Activated T-helper 1 cell treated with Interleukin-2 at 50 U/mL for 16 hours (primary cell): ENCODE data around the gene CSF1R.

Experiments used
- DNase-seq: peaks from one replicate; pipeline ENCODE4 v3.0.0-alpha.2; 2020; ENCODE audit warnings: low read depth

CSF1R gene

DNA sequence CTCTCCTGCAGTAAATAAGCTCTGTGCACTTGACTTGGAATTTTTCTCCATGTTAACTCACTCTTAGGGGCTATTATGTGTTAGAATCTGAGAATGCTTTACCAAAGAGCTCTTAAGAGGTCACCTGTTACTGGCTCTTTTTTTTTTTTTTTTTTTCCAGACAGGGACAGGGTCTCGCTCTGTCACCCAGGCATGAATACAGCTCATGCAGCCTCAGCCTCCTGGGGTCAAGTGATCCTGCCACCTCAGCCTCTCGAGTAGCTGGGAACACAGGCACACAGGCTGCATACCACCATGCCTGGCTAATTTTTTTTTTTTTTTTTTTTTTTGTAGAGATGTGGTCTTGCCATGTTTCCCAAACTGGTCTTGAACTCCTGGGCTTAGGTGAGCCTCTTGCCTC, 63.7 kb downstream of the CSF1R start:
- DNase-seq = no peak

DNA sequence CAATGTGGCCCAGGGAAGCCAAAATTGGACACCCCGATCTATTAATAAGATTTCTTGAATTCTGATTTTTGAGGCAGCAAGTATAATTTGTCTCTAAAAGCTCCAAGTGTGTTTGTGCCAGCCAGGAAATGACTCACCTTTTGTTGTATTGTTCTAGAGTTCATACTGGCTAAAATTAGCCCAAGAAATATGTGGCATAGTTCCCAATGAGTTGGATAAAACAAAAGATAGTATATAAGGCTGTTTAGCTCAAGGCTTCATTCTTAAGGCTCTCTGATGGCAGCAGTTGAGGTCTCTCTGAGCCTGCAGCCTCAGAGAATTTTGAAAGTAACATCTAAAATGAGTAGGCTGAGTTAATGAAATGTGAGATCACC, 64.2 kb downstream of the CSF1R start:
- DNase-seq = no peak

DNA sequence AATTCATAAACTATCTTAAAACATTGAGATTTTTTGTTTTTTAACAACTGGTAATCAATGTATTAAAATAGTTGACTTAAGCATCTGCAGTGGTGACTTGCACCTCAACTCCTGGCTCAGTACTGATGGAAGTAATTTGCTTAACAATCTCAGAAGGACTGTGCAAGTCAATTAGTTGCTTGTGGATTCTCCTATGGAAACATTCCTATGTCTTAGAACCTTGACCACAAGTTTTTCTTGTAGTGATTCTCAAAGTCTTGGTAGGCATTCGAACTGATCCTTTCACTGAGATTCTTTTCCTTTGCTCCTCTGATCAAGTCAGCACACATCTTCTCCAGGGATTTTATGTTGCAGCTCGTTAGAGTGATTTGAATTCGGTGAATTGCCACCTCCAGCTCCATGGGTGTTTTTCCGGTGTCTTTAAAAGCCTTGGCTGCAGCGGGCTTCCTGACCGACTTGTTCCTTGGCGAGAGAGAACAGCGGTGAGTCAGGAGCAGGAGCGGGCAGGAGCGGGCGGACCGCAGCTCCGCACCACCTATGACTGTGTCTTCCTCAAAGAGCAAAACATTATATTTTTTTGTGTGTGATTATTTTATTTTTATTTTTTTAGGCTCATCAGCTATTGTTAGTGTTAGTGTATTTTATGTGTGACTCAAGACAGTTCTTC, 64.7 kb downstream of the CSF1R start:
- DNase-seq = no peak

DNA sequence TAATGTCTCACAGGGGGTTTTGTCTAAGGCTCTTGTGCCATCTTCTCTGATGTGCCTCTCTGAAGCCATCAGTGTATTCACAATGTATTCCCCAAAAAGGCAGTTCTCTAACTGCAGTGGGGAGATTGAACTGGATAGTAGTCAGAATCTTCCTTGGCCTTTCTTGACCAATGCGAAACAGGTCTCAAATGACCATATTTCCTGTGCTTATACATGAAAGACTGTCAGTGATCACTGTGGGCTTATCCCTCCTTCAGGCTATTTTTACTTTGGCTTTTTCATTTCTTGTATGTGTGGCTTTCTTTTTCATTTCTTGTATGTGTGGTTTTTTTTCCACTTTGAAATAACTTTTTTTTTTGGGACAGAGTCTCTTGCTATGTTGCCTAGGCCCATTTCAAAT, 66.1 kb downstream of the CSF1R start:
- DNase-seq = no peak

DNA sequence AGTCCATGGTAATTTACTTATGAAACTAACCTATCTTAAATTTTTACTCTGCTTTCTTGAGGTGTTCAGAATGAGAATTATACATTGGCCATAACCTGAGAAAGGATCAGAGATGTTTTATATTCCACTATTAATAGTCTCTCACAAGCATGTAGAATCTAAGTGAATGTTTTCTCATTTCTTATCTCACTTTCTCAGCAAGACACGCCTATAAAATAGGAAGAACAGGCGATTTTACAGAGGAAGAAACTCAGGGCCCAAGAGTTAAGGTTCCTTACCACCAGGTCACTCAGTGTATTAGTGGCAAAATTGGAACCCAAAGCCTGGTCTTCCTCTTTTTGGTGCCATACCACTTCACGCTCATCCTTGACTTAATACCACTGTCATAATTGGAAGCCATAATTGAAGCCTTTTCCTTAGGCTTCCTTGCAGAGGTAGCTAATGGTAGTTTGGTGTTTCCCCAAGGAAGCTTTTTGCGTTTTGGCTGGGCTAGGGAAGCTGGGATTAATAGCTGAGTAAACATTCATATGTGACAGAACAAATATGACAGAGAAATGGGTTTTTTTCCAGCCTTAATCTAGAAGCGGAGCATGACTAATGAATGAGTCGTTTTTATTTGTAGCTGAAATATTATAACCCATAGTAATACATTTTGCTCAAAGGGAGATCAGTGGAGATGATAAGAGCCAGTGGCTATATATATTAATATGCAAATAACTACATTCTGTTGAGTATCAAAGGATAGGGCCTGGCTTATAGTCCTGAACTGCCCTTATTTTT, 68.9 kb downstream of the CSF1R start:
- no peak for DNase-seq

DNA sequence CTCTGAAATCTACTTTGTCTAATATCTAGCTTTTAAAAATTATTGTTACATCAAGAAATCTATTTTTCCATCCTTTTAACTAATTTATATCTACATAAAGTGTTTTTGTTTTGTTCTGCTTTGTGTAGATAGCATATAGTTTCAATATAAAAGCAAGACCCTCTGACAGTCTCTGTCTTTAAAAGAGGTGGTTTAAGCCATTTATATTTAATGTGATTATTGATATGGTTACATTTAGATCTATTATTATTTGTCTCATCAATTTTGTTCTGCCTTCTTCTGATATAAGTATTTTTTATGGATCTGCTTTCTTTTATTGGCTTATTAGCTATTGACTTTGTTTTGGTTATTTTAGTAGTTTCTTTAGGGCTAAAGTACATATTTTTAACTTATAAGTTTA, 69.8 kb downstream of the CSF1R start:
- no peak for DNase-seq

DNA sequence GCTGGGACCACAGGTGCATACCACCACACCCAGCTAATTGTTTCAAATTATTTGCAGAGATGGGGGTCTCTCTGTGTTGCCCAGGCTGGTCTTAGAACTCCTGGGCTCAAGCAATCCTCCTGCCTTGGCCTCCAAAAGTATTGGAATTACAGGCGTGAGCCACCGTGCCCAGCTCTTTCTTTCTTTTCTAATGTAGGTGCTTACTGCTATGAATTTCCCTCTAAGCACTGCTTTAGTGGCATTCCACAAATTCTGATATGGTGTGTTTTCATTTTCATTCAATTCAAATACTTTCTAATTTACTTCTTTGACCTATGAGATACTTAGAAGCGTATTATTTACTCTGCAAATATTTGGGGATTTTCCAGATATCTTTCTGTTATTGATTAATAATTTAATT, 70.9 kb downstream of the CSF1R start:
- DNase-seq = no peak

DNA sequence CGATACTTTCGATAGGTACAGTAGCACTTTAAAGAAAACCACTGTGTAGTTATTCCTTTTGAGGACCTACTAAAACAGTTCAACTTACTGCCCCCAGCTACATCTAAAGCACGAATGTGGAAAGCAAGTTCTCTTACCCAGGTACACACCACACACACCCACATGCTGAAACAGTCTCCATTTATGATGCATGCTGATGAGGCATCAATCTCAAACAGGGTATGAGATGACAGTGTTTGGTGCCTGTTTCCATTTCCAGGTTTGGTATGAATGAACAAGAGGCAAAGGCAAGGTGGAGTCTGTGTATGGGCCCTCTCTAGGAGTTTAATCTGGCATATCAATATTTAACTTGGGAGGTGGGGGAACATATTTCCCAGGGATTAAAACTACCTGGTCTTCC, 71.9 kb downstream of the CSF1R start:
- no peak for DNase-seq

DNA sequence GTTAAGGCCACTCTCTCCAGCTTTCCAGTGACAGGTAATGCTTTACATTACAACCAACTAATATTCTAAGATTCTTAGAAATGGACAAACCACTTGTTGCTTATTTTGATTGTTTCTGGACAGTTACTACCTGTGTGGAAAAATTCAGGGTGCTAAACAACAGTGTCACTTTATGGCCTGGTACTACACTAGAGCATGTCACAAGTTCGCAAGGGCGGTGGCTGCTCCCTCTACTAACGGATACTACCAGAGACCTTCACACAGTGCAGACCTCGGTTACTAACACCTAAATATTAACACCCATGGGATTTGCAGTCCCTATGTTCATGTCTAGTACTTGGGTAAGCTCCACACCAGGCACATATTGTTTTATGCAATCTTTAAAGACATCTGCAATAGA, 72.4 kb downstream of the CSF1R start:
- DNase-seq = no peak

DNA sequence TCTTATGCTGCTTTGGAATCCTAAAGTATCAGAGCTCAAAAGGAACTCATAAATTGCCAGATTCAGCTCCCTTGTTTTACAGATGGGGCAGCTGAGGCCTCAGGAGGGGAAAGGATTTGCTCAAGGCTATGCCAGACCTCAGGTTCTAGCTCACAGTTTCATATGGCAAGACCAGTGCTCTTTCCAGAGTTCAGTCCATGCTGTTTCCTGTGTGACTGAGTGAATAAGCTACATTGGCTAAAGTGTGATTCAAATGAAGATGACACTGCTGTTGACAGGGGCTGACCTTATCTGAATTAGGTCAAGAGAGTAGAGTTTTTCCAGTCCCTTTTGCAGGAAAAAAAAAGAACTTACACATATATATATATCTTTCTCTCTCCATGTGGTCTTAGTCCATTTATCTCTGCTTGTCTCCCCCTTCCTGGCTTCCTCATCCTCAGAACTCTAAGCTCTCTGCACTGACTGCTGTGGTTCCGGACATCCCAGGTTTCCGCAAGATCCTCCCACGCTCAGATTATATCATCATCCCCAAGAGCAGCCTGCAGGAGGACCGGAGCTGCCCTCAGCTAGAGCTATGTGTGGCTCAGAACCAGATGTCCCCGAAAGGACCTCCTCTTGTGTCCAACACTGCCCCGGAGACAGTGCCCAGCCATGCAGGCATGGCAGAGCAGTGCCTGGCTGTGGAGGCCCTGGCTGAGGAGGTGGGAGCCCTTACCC, 76.5 kb downstream of the CSF1R start:
- no peak for DNase-seq

DNA sequence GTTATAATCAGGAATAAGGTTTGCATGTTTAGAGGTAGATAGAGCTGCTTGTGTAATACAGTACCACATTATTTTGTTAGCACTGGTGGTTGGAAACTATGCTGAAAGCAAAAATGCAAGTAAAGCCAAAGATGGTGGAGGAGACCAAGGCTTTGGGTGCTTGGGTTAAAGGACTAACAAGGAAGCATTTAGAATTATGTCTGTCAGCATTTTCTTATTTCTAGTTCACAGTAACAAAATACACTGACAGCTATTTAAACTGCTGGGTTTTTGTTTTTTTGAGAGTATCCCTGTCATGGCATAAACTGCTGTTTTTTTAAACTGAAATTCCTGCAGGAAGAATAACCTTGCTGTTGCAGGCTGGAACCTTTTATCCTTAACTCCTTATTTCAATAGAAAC, 79.3 kb downstream of the CSF1R start:
- no peak for DNase-seq

DNA sequence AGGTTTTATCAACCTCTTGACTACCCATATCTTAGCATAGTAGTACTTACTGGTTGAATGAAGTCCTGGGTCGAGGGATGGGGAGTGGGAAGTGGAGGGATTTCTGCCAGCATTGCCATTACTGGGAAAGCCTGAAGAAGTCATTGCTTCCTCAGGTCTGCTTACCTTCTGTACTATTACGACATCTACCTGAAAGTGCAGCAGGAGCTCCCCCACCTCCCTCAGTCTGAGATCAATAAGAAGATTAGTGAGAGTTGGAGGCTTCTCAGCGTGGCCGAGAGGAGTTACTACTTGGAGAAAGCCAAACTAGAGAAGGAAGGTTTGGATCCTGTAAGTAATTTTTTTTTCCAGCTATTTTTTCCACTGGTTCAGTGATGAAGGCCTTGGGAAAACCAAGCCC, 80.0 kb downstream of the CSF1R start:
- DNase-seq = no peak
